HG02840 (cell line): Measurements from ENCODE around the gene CARD8.
"Not testable (repeated sequence)": the region's sequence is repeated elsewhere in the genome, so short reads cannot be mapped to it uniquely, and the experiment has no call there.

ENCODE experiments used
- ATAC-seq: cut with Tn5 transposase; IDR thresholded peaks from one replicate; pipeline ENCODE4 v1.9.1; 2021; ENCODE audit warnings: mild to moderate bottlenecking, moderate library complexity, moderate number of reproducible peaks; ENCODE audit not compliant: unreplicated experiment, low FRiP score

CARD8 gene

DNA sequence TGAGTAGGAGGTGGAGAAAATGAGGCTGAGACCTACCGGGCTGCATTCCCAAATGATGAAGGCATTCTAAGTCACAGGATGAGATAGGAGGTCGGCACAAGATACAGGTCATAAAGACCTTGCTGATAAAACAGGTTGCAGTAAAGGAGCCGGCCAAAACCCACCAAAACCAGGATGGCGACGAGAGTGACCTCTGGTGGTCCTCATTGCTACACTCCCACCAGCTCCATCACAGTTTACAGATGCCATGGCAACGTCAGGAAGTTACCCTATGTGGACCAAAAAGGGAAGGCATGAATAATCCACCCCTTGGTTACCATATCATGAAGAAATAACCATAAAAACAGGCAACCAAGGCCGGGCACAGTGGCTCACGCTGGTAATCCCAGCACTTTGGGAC lies 9.6 kb upstream of the CARD8 start:
- not testable (repeated sequence) for ATAC-seq

DNA sequence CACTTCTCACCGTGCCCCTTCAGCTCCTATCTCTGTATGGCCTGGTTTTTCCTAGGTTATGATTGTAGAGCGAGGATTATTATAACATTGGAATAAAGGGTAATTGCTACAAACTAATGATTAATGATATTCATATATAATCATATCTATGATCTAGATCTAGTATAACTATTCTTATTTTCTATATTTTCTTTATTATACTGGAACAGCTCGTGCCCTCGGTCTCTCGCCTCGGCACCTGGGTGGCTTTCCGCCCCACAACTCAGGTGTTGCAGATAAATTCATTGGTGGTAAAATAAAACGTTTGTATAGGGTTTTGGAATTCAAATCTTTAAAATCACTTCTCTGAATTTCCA lies 4.6 kb upstream of the CARD8 start:
- ATAC-seq: not testable (repeated sequence)

DNA sequence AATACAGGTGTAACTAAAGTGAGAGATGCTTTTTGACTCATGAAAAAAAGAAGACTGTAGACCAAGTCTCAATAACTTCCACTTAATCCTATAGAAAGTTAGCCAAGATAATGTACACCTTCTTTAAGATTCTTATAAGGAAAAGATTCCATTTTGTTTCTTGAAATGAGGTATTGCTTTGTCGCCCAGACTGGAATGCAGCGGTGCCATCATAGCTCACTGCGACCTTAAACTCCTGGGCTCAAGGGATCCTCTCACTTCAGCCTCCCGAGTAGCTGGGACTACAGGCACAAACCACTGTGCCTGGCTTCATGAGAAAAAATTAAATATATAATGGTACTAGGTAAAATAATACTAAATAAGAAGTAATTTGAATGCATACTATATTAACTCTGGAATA lies 3.3 kb upstream of the CARD8 start:
- ATAC-seq: not testable (repeated sequence)

DNA sequence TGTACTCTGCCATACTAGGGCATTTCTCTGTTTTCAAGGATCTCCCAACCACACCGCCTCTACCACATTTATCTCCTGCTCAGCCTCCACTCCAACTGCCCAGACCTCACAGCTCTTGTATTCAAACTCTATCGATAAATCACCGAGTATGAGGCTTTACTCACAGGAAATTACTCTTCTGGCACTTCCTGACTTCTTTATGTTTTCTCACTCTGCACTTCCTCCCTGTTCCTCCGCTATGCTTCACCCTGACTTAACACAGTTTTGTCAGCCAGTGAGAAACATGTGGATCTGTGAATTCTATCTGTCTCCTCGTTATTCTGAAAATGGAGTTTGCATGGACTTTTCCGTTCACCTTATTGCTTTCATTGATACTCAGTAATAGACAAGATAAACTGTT lies 2.6 kb upstream of the CARD8 start:
- no peak for ATAC-seq

DNA sequence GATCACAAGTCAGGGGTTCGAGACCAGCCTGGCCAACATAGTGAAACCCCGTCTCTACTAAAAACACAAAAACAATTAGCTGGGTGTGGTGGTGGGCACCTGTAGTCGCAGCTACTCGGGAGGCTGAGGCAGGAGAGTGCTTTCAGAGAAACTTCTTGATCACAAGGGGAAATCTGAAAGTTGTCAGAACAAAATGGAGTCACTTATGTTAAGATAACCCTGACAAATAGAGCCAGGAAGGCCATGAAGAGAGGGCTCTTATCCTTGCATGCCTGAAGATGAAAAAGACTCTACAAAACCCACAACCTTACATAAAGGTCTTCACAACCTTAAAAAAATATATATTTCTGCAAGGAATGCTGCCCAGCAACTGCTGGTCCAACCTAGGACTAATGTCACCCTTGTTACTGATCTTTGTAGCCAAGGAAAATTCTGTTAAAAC lies 1.2 kb downstream of the CARD8 start:
- ATAC-seq: no peak

DNA sequence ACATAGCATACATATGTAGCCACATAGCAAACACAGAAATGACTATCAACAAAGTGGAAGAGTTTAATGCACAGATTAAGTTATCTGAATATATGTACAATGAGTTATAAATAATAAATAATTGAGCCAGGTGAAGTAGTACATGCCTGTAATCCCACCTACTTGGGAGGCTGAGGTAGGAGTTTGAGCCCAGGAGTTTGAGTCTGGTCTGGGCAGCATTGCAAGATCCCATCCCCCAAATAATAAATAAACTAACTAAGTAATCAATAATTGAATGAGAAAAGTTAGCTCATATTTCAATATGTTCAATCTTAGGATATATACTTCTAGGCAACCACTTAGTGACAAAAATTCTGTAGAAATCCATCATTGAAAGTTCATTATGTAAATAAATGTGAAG lies 1.7 kb downstream of the CARD8 start:
- ATAC-seq: no peak

DNA sequence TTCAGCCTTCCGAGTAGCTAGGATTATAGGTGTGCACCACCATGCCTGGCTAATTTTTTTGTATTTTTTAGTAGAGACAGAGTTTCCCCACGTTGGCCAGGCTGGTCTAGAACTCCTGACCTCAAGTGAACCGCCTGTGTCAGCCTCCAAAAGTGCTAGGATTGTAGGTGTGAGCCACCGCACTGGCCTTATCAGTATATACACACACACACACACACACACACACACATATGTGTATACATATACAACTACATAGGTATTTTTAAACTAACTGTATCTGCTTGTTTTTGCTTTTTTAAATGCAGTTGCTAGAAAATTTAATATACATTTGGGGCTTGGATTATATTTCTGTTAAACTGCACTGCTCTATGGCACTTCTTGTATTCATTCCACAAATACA lies 3.1 kb downstream of the CARD8 start:
- no peak for ATAC-seq

DNA sequence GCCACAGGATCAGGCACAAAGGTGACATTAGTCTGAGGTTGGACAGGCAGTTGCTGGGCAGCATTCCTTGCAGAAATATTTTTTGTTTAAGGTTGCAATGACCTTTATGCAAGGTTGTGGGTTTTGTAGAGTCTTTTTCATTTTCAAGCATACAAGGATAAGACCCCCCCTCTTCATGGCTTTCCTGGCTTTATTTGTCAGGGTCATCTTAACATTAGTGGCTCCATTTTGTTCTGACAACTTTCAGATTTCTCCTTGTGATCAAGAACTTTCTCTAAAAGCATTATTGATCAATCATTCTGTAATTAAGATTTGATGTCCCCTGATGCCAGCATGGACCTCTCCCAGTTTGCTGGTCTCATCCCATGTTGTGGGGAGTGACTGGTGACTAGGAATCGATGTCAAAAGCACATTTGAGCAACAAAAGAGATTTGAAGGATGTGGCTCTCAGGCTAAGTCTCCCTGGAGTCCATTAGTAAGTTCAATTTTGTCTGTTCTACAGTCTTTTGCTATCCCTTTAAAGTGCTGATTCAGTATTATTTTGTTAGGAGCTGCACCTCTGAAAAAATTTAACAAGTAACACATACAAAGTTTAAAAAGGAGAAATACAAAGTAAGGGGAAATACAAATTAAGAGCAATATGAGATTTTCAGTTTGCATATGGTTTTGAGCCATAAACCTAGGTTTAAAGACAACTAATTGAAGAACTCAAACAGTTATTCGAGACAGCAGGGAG lies 5.3 kb downstream of the CARD8 start:
- no peak for ATAC-seq

DNA sequence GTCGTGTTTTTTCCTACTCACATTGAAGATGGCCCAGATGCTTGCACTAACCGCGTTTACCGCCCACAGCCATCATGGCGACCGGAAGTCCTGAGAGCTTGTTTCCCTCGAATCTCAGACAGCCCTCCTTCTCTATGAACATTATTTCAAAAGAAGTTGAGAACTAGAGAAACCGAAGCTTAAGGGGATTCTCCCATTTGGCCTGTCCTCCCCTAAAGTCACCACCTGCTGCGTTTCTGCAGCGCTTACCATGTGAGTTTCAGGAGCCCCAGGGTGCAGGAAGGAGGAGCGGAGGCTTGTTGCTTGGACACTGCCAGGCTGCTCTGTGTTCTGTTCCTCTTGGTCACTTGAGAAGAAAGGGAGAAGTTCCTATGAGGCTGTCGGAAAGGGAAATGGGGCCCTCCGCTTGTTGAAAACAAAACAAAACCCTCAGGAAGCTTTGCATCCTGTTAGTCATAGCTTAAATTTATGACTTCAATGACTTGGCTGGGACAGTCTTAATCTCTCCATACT lies 6.2 kb downstream of the CARD8 start:
- ATAC-seq: no peak

DNA sequence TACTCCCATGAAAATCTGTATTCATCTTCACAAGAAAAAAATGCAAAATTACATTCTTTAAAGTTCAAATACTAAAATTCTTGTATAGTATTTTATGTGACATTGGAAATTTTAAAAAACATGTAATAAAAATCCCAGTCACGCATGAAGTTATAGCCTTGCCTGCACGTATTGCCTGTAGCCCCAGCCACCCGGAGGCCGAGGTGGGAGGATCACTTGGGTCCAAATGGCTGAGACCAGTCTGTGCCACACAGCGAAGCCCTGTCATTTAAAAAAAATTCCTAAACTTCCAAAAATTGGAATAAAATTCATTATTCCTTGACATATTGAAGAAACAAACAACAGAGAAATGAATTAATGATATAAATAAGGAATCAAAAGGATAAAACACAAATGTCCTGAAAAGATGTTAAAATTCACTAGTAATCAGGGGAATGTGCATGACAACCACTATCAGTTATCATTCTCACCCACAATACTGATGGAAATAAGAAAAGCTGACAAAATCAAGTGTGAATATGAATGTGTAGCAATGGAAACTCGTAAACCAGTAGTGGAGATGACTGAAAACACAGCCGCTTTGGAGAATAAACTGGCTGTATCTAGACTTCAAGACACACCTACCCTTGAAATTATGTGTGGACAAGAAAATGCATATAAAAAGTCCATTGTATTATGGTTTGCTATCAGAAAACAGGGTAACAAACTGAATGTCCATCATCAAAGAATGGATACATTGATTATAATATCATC lies 7.5 kb downstream of the CARD8 start:
- ATAC-seq: no peak

DNA sequence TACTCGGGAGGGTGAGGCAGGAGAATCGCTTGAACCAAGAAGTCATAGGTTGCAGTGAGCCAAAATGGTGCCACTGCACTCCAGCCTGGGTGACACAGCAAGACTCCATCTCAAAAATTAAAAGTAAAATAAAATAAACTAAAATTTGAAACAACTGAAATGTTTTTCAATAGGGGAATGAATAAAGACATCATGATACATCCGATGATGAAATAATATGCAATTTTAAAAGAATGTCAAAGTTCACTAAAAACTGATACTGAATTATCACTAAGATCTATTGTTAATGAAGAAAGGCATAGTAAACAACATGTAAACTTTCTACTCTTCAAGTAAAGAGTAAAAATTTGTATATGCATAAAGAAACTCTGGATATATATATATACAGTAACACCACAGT lies 8.5 kb downstream of the CARD8 start:
- ATAC-seq: no peak

DNA sequence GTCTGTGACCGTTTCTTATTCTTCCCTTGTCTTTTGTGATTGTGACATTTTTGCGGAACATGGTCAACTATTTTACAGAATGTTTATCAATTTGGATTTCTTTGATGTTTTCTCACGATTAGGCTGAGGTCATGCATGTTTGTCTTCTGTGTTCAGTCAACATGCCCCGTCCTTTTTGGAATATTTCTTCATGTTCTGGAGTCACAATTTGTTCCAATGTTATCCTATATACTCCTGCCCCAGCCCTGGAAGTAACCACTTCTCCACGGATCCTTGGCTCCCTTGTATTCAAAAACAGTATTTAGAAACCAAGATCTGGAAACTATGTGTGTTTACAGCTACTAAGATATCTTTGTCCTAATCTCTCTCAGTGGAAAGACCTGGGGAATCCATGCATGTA lies 9.6 kb downstream of the CARD8 start:
- no peak for ATAC-seq

DNA sequence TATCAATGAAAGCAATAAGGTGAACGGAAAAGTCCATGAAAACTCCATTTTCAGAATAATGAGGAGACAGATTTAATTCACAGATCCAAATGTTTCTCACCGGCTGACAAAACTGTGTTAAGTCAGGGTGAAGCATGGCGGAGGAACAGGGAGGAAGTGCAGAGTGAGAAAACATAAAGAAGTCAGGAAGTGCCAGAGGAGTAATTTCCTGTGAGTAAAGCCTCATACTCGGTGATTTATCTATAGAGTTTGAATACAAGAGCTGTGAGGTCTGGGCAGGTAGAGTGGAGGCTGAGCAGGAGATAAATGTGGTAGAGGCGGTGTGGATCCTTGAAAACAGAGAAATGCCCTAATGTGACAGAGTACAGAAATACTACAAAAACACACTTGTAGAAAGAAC lies 11.4 kb downstream of the CARD8 start:
- no peak for ATAC-seq

DNA sequence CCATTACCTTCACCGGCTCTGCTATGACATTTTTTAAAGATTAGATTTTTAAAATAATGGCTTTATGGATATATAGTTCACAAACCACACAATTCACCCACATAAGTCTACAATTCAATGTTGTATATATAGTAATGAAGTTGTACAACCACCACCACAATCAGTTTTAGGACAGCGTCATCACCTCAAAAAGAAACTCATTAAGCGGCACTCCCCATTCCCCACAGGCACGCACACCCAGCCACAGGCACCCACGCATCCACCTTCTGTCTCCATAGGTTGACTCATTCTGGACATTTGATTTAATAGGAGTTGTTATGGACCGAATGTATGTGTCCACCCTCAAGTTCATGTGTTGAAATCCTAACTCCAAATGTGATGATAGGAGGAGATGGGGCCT lies 13.9 kb downstream of the CARD8 start:
- ATAC-seq: not testable (repeated sequence)

DNA sequence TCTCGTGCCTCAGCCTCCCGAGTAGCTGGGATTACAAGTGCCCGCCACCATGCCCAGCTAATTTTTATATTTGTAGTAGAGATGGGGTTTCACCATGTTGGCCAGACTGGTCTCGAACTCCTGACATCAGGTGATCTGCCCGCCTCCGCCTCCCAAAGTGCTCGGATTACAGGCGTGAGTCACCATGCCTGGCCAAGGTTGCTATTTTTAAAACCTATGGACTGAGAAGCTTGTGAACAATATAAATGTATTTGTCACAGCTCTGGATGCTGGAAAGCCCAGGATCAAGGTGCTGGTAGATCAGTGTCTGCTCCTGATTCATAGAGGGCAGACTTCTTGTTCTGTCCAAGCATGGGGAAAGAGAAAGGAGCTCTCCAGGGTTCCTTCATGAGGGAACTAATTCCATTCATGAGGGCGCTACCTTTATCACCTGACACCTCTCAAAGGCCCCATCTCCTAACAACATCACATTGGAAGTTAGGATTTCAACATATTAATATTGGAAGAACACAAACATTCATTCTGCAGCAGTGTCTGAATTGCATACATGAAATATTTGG lies 16.1 kb downstream of the CARD8 start:
- no peak for ATAC-seq

DNA sequence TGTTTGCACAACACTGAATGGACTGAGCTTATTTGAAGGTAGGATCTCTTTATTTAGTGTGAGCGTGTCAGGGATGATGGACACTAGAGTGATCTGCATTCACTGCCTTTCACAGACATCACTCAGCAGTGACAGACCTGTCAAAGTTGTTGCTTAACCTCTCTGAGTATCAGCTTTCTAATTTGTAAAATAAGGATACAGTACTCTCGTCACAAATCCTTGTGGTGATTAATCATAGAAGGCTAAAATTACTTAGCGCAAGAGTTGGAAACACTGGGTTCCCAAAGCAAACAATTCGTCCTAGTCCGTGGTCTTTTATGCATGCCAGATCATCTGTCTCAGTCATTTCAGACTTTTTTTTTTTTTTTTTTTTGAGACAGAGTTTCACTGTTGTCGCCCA lies 16.6 kb downstream of the CARD8 start:
- no peak for ATAC-seq

DNA sequence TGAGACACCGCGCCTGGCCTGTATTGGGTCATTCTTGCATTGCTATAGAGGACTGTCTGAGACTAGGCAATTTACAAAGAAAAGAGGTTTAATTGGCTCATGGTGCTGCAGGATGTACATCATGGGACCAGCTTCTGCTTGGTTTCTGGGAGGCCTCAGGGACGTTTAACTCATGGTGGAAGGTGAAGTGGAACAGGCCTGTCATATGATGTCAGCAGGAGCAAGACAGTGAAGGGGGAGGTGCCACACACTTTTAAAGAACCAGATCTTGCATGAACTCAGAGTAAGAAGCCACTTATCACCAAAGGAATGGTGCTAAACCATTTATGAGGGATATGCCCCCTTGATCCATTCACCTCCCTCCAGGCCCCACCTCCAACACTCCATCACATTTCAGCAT lies 18.7 kb downstream of the CARD8 start:
- no peak for ATAC-seq

DNA sequence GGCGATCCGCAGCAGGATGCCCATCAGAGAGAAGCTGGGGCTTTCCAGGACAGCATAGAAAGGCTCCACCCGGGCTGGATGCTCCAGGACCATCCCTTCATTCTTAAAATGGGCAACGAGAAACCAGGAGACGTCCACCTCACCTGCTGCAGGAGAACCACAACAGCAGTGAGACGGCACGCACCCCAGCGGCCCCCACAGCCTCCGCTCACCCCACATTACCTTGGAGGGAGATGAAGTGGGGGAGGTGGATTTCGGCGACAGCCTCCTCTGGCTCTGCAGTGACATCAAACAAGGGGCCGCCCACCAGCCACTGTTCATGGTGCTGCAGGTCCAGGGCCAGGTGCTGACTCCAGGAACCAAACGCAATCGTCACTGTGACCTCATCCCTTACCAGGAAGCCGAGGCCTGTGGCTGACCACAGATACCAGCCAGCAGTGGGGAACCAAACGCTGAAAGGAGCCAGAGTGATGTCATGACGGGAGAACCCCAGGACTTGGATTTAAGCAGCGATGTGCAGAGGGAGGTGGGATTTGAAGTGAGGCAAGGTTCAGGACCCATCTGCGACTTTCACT lies 25.1 kb downstream of the CARD8 start:
- ATAC-seq: no peak

DNA sequence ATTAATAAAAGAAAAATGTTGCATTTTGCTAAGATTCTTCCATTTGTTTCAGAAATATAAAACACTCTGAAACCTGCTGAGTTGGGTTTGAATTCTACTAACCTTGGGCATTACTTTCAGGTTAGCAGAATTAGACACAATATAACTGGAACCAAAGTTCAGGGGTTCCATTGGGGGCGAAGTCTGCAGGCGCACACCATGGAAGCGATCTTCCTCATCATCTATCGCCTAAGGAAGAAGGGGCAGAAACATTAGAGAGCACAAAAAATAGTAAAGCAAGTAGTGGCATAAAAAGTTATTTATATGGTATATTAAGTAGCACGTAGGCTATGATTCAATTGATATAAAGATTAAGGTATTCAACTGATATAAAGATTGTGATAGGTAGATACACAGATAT lies 34.1 kb downstream of the CARD8 start:
- ATAC-seq: no peak

DNA sequence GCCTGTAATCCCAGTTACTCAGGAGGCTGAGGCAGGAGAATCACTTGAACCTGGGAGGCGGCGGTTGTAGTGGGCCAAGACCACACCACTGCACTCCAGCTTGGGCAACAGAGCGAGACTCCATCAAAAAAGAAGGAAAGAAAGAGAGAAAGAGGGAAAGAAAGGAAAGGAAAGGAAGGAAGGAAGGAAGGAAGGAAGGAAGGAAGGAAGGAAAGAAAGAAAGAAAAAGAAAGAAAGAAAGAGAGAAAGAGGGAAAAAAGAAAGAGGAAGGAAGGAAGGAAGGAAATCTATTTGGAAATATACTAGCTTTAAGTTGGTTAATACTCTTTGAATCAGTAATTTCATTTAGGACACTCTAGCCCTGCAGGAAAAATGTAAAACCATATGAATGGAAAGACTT lies 34.9 kb downstream of the CARD8 start:
- not testable (repeated sequence) for ATAC-seq

DNA sequence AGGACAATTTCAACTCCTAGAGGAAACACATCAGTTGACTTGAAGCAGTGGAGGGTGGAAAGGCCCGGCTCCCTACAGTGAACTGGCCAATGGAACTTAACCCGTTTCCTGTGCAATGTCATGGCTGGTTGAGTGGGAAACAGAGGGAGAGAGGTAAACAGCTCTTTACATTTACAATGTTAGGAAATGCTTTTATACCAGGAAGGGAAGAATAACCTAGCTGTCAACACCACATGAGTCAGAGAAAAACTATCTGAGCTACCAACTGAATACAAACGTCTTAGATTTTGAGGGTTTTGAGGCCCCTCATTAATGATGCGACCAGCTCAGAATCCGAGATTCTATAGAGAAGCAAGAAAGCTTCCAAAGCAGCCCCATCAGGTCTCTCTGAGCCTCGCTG lies 36.7 kb downstream of the CARD8 start:
- no peak for ATAC-seq
